GM19463 (cell line): Measurements from ENCODE around the gene ANXA4.

Experiments used
- ATAC-seq: cut with Tn5 transposase; IDR thresholded peaks from one replicate; pipeline ENCODE4 v1.9.1; 2021; ENCODE audit warnings: mild to moderate bottlenecking, moderate library complexity; ENCODE audit not compliant: unreplicated experiment

ANXA4 gene

GRCh38 chr2:69776886-69777785, 35.2 kb downstream of the ANXA4 start:
- ATAC-seq, result no peak

- ATAC-seq, result no peak
Measured at GRCh38 chr2:69777786-69778105, 35.8 kb downstream of the ANXA4 start.

GRCh38 chr2:69779258-69780001, 37.5 kb downstream of the ANXA4 start:
- no peak for ATAC-seq

GRCh38 chr2:69780921-69781320, 39.0 kb downstream of the ANXA4 start:
- ATAC-seq, result peak; percentile 14

GRCh38 chr2:69781321-69782248, 39.7 kb downstream of the ANXA4 start:
- ATAC-seq, result peak; percentile 85

GRCh38 chr2:69784228-69784627, 42.3 kb downstream of the ANXA4 start:
- ATAC-seq, result no peak

GRCh38 chr2:69785358-69785757, 43.4 kb downstream of the ANXA4 start:
- no peak for ATAC-seq

GRCh38 chr2:69786052-69786560, 44.2 kb downstream of the ANXA4 start:
- ATAC-seq, result no peak

GRCh38 chr2:69789175-69789721, 47.3 kb downstream of the ANXA4 start:
- ATAC-seq, result peak; percentile 66

- peak; percentile 46 for ATAC-seq
Measured at GRCh38 chr2:69789772-69790600, 48.1 kb downstream of the ANXA4 start.

GRCh38 chr2:69790601-69790959, 48.6 kb downstream of the ANXA4 start:
- no peak for ATAC-seq

GRCh38 chr2:69791045-69791444, 49.1 kb downstream of the ANXA4 start:
- ATAC-seq, result no peak

- ATAC-seq, result no peak
Measured at GRCh38 chr2:69796174-69796573, 54.2 kb downstream of the ANXA4 start.

GRCh38 chr2:69797235-69797634, 55.3 kb downstream of the ANXA4 start:
- no peak for ATAC-seq

- ATAC-seq, result no peak
Measured at GRCh38 chr2:69797836-69798289, 55.9 kb downstream of the ANXA4 start.

- ATAC-seq, result peak; percentile 6
Measured at GRCh38 chr2:69798290-69798908, 56.5 kb downstream of the ANXA4 start.

GRCh38 chr2:69798909-69799526, 57.1 kb downstream of the ANXA4 start:
- ATAC-seq, result peak; percentile 55

- ATAC-seq, result no peak
Measured at GRCh38 chr2:69801745-69802290, 59.9 kb downstream of the ANXA4 start.
